ENCODE measurements around the gene SYNGR3. TPM values are rescaled to one million over a fixed set of nuclear protein-coding genes. Genes with fewer than 3 reads are reported as not detected.

SYNGR3 gene
- total and polyA plus RNA-seq, 2 of the 13 experiments (the other 11 are each of a cell fraction or from before 2014, with no cell fraction given), result 0.97 to 5.7 TPM

DNA sequence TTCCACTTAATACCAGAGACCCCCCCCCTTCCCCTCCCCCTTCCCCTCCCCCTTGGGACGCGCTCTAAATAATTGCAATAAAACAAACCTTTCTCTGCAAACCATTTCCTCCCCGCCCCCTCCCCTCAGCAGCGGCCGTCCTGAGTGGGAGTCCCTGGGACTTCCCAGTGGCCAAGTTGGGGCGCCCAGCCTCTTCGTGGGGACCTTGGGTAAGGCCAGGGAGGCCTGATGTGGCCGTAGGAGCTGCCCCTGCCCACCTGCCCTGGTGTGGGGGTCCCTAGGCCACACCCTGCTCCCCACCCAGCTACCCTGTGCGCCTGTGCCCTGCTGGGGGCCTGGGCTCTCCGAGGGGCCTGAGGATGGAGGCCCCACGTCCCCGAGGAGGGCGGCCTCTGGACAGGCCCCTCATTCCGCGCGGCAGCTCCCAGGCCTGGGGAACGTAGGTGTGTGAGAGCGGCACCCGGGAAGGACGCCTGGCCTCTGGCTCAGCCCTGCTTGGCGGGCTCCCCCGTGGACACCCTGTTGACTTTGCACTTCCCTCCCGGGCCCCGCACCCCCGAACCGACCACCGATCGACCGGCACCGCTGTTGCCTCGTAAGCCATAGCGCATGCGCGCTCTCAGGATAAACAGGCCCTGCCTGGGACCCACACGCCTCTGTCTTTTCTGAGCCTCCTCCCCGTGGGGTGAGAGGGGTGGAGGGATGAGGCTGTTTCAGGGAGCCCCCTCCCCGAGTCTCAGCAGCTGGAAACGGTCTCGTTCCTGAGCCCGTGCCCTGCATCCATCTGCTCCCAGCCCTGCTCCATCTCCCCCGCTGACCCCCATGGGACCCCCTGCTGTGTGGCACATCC is 48.8 kb downstream of the SYNGR3 start (continued):
- TF ChIP-seq PAF1 (CRISPR knock-in tag; IDR thresholded peaks at IDR 0.05), result 0 out of 2 replicates have a peak, but pooled peaks have one; percentile 27
- TF ChIP-seq ZNF354B (CRISPR knock-in tag; IDR thresholded peaks at IDR 0.05), result no peak; the same call in 1 of the 2 replicates
- TF ChIP-seq, protein P1, sequence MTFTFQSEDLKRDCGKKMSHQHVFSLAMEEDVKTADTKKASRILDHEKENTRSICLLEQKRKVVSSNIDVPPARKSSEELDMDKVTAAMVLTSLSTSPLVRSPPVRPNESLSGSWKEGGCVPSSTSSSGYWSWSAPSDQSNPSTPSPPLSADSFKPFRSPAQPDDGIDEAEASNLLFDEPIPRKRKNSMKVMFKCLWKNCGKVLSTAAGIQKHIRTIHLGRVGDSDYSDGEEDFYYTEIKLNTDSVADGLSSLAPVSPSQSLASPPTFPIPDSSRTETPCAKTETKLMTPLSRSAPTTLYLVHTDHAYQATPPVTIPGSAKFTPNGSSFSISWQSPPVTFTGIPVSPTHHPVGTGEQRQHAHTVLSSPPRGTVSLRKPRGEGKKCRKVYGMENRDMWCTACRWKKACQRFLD (CRISPR knock-in tag; IDR thresholded peaks at IDR 0.05; ENCODE audit: borderline replicate concordance), result no peak
- TF ChIP-seq, protein P2, sequence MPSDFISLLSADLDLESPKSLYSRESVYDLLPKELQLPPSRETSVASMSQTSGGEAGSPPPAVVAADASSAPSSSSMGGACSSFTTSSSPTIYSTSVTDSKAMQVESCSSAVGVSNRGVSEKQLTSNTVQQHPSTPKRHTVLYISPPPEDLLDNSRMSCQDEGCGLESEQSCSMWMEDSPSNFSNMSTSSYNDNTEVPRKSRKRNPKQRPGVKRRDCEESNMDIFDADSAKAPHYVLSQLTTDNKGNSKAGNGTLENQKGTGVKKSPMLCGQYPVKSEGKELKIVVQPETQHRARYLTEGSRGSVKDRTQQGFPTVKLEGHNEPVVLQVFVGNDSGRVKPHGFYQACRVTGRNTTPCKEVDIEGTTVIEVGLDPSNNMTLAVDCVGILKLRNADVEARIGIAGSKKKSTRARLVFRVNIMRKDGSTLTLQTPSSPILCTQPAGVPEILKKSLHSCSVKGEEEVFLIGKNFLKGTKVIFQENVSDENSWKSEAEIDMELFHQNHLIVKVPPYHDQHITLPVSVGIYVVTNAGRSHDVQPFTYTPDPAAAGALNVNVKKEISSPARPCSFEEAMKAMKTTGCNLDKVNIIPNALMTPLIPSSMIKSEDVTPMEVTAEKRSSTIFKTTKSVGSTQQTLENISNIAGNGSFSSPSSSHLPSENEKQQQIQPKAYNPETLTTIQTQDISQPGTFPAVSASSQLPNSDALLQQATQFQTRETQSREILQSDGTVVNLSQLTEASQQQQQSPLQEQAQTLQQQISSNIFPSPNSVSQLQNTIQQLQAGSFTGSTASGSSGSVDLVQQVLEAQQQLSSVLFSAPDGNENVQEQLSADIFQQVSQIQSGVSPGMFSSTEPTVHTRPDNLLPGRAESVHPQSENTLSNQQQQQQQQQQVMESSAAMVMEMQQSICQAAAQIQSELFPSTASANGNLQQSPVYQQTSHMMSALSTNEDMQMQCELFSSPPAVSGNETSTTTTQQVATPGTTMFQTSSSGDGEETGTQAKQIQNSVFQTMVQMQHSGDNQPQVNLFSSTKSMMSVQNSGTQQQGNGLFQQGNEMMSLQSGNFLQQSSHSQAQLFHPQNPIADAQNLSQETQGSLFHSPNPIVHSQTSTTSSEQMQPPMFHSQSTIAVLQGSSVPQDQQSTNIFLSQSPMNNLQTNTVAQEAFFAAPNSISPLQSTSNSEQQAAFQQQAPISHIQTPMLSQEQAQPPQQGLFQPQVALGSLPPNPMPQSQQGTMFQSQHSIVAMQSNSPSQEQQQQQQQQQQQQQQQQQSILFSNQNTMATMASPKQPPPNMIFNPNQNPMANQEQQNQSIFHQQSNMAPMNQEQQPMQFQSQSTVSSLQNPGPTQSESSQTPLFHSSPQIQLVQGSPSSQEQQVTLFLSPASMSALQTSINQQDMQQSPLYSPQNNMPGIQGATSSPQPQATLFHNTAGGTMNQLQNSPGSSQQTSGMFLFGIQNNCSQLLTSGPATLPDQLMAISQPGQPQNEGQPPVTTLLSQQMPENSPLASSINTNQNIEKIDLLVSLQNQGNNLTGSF (CRISPR knock-in tag; IDR thresholded peaks at IDR 0.05), result no peak
- TF ChIP-seq ZNF746 (CRISPR knock-in tag; IDR thresholded peaks at IDR 0.05), result no peak; the same call in 1 of the 2 replicates
- no peak for TF ChIP-seq FOXP1 (IDR thresholded peaks at IDR 0.05)
- no peak for TF ChIP-seq FOXP1 (CRISPR knock-in tag; IDR thresholded peaks at IDR 0.05)
- TF ChIP-seq CCAR2 (optimal IDR thresholded peaks at IDR 0.05; ENCODE audit: low read depth, low read length), result no peak
- TF ChIP-seq, protein P3, sequence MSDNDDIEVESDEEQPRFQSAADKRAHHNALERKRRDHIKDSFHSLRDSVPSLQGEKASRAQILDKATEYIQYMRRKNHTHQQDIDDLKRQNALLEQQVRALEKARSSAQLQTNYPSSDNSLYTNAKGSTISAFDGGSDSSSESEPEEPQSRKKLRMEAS (IDR thresholded peaks at IDR 0.05), result no peak
- TF ChIP-seq ZNF335 (CRISPR knock-in tag; IDR thresholded peaks at IDR 0.05), result no peak
- no peak for TF ChIP-seq AGO1 (IDR thresholded peaks at IDR 0.05; ENCODE audit: low read depth, low read length, poor library complexity, severe bottlenecking)
- TF ChIP-seq, protein P4, sequence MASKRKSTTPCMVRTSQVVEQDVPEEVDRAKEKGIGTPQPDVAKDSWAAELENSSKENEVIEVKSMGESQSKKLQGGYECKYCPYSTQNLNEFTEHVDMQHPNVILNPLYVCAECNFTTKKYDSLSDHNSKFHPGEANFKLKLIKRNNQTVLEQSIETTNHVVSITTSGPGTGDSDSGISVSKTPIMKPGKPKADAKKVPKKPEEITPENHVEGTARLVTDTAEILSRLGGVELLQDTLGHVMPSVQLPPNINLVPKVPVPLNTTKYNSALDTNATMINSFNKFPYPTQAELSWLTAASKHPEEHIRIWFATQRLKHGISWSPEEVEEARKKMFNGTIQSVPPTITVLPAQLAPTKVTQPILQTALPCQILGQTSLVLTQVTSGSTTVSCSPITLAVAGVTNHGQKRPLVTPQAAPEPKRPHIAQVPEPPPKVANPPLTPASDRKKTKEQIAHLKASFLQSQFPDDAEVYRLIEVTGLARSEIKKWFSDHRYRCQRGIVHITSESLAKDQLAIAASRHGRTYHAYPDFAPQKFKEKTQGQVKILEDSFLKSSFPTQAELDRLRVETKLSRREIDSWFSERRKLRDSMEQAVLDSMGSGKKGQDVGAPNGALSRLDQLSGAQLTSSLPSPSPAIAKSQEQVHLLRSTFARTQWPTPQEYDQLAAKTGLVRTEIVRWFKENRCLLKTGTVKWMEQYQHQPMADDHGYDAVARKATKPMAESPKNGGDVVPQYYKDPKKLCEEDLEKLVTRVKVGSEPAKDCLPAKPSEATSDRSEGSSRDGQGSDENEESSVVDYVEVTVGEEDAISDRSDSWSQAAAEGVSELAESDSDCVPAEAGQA (IDR thresholded peaks at IDR 0.05; ENCODE audit: low read depth), result no peak
- TF ChIP-seq, protein P4 (CRISPR knock-in tag; IDR thresholded peaks at IDR 0.05; ENCODE audit: borderline replicate concordance), result no peak
- no peak for TF ChIP-seq ZNF230 (CRISPR knock-in tag; IDR thresholded peaks at IDR 0.05)
- TF ChIP-seq SRSF1 (optimal IDR thresholded peaks at IDR 0.05; ENCODE audit: low read depth, low read length), result no peak
- no peak for TF ChIP-seq ZKSCAN1 (IDR thresholded peaks at IDR 0.05; ENCODE audit: low read length)
- no peak for TF ChIP-seq ZIK1 (CRISPR knock-in tag; IDR thresholded peaks at IDR 0.05; ENCODE audit: borderline replicate concordance, low read depth)

Data from HepG2 (cell line).